ENCODE measurements around the gene GLB1L.

Gene GLB1L

GRCh38 chr2:219253753-219254589 lies 8.7 kb upstream of the GLB1L start, which contains the start of gene TUBA4A:
TSS of gene TUBA4A (minus strand) at chr2:219253918. CDS start at chr2:219253858, 60 bp downstream.
- peak; percentile 63 for DNase-seq (ENCODE audit: low spot score)

GRCh38 chr2:219252900-219253752 lies 7.9 kb upstream of the GLB1L start, which contains the start of gene TUBA4B:
TSS of gene TUBA4B (plus strand) at chr2:219253243. CDS start at chr2:219253408, 165 bp downstream.
- DNase-seq (ENCODE audit: low spot score): no peak

GRCh38 chr2:219252570-219252899 lies 7.3 kb upstream of the GLB1L start:
- no peak for DNase-seq (ENCODE audit: low spot score)

GRCh38 chr2:219252084-219252483 lies 6.8 kb upstream of the GLB1L start:
- no peak for DNase-seq (ENCODE audit: low spot score)

GRCh38 chr2:219251656-219252055 lies 6.4 kb upstream of the GLB1L start:
- DNase-seq (ENCODE audit: low spot score): no peak

- DNase-seq (ENCODE audit: low spot score): no peak
Observed at GRCh38 chr2:219250049-219250781, 5.0 kb upstream of the GLB1L start.

GRCh38 chr2:219249203-219249980 lies 4.1 kb upstream of the GLB1L start:
- DNase-seq (ENCODE audit: low spot score): no peak

- DNase-seq (ENCODE audit: low spot score): no peak
Observed at GRCh38 chr2:219248845-219249202, 3.6 kb upstream of the GLB1L start.

GRCh38 chr2:219247678-219248642 lies 2.7 kb upstream of the GLB1L start:
- DNase-seq (ENCODE audit: low spot score): no peak

- DNase-seq (ENCODE audit: low spot score): no peak
Observed at GRCh38 chr2:219246559-219246958, 1.3 kb upstream of the GLB1L start.

GRCh38 chr2:219245899-219246230 lies 621 bp upstream of the GLB1L start:
- no peak for DNase-seq (ENCODE audit: low spot score)

GRCh38 chr2:219244789-219245147 lies 476 bp downstream of the GLB1L start:
- no peak for DNase-seq (ENCODE audit: low spot score)

- no peak for DNase-seq (ENCODE audit: low spot score)
Observed at GRCh38 chr2:219243291-219243761, 1.9 kb downstream of the GLB1L start.

GRCh38 chr2:219234331-219234730 lies 10.9 kb downstream of the GLB1L start:
- no peak for DNase-seq (ENCODE audit: low spot score)

- DNase-seq (ENCODE audit: low spot score): no peak
Observed at GRCh38 chr2:219230059-219230540, 15.1 kb downstream of the GLB1L start.

- DNase-seq (ENCODE audit: low spot score): peak; percentile 99
Observed at GRCh38 chr2:219229305-219230058, 15.8 kb downstream of the GLB1L start, which contains the start of the genes ANKZF1 and ATG9A. TSS of gene ANKZF1 (plus strand) at chr2:219229806. CDS start at chr2:219230258, 452 bp downstream. TSS of gene ATG9A (minus strand) at chr2:219229636. CDS start at chr2:219228024, 1,612 bp downstream.

- DNase-seq (ENCODE audit: low spot score): no peak
Observed at GRCh38 chr2:219228911-219229304, 16.3 kb downstream of the GLB1L start.

GRCh38 chr2:219228041-219228910 lies 17.0 kb downstream of the GLB1L start:
- DNase-seq (ENCODE audit: low spot score): no peak
